H54 (cell line): ENCODE results near the gene HAO1.
A peak's percentile ranks its signal among the peaks of the same experiment; 100 is the strongest.
"Not testable (repeated sequence)": the region's sequence is repeated elsewhere in the genome, so short reads cannot be mapped to it uniquely, and the experiment has no call there.

Experiments
- DNase-seq: peaks from one replicate; pipeline ENCODE4 v3.0.0; 2011; ENCODE audit warnings: low spot score, mixed read lengths; ENCODE audit not compliant: insufficient read length
- FAIRE-seq: peaks from 3 replicates; lab custom pipeline; 2011; peaks lifted over from hg19 to GRCh38; lab: Jason Lieb, UNC
- POLR2A ChIP-seq: IDR thresholded peaks from 2 replicates; pipeline ENCODE4 v1.6.1; 2011; ENCODE audit warnings: low read depth, mild to moderate bottlenecking, low read length

The HAO1 gene

DNA sequence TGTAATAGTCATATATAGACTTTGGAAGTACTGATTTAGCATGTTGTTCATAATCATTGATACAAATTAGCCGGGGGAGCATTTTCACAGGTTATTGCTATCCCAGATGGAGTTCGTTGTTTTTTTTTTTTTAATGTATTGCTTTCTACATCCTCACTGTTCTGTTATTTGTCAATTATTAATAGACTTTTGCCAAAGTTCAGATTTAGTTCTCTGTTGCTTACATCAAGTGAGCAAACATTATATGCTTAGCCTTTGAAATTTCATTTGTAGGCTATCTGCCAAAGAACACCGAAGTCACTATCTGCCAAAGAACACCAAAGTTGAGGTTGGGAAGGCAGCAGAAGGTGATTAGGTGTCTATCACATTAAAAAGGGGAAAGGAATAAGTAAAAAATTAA is at the start of gene HAO1:
HAO1 (minus strand) TSS at position 118 of the 400 bp plus-strand sequence; CDS start at position 82, 36 bp downstream.
- DNase-seq (no peak), FAIRE-seq (no peak)
- no peak for TF ChIP-seq POLR2A

DNA sequence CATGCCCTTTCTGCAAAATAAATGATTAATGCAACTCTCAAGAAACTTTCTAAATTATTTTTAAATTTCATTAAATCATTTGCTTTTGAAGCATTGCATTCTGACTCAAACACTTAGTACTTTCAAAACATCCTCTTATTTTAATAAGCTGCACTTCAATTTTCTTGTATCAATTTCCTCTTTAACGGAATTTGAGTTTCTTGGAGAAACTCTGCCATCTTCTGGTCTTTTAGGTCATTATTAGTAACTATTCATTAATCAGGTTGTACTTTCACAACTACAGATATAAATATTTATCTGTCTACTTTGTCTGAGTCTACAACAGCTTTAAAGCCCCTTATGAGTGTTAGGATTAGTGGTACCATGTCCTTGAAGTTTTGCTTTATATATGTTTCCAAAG is 49.1 kb upstream of the HAO1 start:
- TF ChIP-seq POLR2A: no peak
- no peak for FAIRE-seq

DNA sequence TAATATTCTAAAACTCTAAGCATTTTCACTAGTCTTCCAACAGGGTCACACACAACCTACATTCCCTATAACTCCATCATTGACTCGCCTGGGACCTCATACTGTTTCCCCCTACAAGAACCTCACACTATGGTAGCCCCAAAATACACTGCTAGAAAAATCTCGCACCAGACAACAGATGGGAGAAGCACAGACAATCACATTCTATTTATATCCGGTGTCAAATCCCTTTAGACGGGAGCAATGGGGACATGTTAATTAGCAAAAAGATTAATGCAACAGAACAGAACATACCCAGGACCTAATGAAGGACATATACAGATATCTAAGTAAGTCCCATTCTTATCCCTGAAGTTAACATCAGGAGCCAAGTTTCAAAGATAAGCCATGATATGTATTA is 45.7 kb upstream of the HAO1 start:
- FAIRE-seq: no peak
- TF ChIP-seq POLR2A: no peak

More for the DNA sequence above, 49.1 kb upstream of the HAO1 start:
- no peak for DNase-seq

DNA sequence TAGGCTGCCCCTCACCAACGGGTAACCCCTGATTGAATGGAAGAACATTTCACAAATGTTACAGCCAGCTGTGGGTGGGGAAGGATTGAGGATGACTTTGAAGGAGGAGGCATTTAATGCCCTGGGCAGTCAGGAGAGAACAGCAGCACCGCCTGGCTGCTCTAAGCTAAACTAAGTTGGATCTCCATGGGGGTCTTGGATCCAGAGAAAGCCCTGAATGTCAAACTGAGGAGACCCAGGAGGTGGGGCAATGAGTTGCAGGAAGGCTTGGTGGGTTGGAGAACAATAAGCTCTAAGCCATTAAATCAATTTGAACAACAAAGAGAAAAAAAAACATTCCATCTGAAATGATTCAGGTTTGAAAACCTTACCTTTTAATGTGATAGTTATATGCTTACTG is 43.9 kb upstream of the HAO1 start:
- FAIRE-seq (no peak), DNase-seq (no peak)
- TF ChIP-seq POLR2A: no peak

More for the DNA sequence above, 45.7 kb upstream of the HAO1 start:
- DNase-seq: no peak

DNA sequence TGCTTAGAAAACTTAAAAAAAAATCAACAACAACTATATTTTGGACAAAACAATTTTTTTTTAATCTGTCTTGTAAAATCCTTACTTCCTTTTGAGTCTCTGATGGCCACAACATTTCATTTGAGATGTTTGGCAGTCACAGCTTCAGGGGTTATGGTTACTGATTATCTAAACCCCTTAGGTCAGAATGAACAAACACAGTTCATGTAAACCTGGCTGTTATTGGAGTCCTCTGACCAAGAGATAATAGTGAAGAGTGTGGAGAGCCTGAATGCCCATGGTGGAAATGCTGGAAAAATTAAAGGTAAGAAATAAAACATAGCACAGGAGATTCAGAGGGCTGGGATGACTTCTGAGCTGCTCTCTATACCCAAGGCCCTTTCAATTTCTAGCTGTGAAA is 41.1 kb upstream of the HAO1 start:
- no peak for TF ChIP-seq POLR2A
- DNase-seq: no peak
- no peak for FAIRE-seq

DNA sequence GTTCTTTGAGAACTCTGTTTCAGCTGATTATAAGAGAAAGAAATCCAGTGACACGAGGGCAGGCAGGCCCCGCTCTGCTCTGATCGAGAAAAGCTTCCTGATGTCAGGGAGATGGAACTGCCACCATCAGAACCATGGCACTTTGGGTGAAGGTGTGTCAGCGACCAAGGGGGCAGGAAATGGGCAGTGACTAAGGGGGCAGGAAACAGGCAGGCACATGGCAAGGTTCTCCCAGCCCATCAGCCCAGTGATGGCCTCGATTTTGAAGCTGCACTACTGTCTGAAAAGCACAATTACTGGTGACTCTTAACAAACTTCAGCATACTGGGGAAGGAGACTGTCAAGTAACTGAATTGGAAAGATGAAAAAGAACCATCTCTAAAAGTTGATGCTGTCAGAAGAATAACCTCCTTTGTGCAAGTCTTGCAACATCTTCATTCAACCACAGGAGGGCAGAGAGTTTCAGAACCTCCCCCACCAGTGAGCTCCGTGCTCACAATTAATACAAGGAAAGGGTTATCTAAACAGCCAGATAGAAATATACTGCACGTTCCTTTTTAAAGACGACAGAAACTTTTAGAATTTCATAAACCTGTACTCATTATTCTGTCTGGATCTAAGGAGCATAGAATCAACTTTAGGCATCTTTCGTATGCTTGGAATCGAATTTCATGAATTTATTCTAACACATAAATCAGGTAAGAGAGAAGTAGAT is 40.2 kb upstream of the HAO1 start:
- FAIRE-seq (peak; percentile 38), DNase-seq (no peak)
- no peak for TF ChIP-seq POLR2A

DNA sequence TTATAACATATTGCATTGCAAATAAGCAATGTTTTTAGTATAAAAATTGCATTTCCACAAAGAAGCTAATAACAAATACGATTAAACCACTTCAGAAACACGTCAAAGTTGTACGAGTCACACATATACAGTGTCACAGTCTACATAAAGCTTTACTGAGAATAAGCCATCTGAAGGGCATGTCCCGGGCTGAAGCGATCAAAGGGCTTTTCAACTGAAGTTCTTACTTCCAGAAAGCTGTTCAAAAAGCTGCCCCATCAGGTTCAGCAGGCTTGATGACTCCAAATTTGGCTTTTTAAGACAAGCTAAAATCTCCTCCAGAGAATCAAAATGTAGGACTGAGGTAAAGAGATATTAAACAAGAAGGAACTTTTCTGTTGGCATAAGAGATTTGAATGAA is 37.5 kb upstream of the HAO1 start:
- TF ChIP-seq POLR2A: no peak
- no peak for DNase-seq
- no peak for FAIRE-seq

DNA sequence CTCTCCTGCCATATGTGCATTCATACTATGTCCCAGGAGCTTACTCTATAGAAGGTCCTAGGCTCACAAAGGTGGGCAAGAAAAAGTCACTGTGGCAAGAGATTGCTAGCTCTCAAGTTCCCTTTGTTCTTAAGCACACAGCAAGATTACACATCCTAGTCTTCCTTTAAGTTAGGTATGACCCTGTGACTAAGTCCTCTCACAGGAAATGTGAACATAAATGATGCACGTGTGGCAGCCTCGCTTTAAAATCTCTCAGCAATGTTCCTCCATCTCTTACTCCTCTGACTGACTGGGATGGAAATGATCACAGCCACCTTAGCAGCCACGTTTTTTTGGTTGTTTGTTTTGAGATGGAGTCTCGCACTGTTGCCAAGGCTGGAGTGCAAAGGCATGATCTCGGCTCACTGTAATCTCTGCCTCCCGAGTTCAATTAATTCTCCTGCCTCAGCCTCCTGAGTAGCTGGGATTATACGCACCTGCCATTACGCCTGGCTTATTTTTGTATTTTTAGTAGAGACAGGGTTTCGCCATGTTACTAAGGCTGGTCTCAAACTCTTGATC is 35.7 kb upstream of the HAO1 start:
- TF ChIP-seq POLR2A: no peak
- no peak for DNase-seq
- FAIRE-seq: no peak

DNA sequence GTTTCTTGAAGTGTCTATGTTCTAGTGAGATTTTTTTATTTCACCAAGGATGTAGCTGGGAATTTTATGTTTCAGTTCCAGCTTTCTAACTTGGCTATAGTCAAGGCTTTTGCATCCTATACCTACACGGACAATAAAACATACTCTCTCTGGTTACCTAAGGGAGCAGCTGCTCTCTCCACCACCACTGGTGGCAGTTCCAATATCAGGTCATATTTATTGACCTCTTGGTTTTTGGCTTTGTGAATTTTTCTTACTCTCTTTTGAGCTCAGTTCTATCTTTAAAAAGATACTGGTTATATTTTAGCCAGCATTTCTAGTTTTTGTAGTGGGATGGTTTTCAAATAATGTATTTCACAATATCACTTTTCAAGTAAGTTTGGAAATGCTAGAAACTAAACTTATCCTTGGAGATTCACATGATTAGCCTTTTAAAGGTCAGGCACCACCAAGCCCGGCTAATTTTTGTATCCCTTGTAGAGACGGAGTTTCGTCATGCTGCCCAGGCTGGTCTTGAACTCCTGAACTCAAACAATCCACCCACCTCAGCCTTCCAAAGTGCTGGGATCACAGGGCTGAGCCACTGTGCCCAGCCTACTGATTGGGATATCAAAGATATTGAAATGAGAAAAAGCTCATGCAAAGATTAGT is 34.7 kb upstream of the HAO1 start:
- DNase-seq: no peak
- FAIRE-seq: no peak
- no peak for TF ChIP-seq POLR2A

DNA sequence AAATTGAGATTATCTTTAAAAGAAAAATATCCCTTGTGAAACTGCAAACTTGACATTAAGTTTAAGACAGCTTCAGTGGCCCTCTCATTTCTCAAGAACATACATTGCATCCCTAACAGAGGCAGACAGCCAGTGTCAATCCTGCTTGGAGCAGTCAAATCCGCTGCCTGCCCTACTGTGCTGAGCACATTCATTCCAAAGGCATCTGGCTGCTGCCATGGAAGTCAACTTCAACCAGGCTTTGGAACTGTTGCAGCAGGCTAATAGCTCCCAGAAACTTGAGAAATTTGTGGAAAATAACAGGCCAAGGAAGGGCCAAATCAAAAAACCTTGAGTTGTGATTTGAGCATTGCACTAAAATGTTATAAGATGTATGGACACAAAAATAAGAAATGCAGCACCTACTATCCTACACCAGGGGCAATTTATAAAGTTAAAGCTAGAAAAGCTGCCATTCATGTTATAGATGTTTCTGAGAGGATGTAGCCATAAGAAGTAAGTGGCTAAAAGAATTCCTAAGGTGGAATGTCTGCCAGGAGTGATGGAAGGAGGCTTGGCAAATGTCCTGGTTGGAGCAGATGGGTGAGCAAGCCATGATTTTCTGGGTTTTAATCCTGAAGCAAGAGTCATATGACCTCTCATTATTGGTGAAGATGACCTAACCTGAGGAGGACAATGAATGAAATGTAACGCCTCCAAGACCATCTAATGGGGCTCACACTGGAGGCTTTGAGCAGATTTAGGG is 31.4 kb upstream of the HAO1 start:
- no peak for FAIRE-seq
- no peak for TF ChIP-seq POLR2A

DNA sequence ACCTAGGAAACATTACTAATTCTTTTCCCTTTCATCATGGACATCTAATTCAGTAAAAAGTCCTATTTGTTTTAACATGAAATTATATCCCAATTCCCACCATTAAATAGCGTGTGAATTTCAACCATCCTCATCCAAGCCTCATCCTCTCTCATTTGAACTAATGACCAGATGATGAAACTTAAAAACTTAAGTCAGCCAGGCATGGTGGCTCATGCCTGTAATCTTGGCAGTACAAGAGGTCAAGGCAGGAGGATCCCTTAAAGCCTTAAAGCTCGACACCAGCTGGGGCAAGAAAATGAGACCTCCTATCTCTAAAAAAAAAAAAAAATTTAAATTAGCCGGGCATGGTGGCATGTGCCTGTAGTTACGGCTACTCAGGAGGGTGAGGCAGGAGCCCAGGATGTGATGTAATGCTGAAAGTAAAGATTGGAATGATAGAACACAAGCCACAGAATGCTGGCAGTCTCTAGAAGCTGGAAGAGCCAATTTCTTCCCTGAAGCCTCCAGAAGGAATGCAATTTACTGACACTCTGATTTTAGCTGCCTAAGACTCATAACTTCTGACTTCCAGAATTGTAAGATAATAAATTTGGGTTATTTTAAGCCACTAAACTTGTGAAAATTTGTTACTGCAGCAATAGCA is 27.1 kb upstream of the HAO1 start:
- no peak for TF ChIP-seq POLR2A
- no peak for FAIRE-seq
- DNase-seq: no peak

More for the DNA sequence above, 31.4 kb upstream of the HAO1 start:
- no peak for DNase-seq

DNA sequence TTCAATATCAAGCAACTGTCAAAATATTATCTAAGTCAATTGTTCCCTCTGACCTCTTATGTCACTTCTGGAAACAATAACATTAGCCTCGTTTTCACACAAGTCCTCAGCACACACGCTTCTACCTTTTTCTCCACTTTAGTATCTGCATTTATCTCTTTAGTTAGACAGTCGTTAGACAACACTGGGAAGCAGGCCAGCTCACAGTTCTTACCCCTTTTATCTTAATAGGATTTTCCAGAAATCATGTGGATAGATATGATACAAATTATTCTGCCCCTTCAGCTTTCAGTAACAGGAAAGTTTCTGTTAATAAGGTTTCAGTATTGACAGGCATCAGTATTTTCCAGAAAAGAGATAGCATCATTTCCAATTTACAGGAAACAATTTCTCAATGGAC is 25.9 kb upstream of the HAO1 start:
- DNase-seq (no peak), FAIRE-seq (no peak)
- TF ChIP-seq POLR2A: no peak

DNA sequence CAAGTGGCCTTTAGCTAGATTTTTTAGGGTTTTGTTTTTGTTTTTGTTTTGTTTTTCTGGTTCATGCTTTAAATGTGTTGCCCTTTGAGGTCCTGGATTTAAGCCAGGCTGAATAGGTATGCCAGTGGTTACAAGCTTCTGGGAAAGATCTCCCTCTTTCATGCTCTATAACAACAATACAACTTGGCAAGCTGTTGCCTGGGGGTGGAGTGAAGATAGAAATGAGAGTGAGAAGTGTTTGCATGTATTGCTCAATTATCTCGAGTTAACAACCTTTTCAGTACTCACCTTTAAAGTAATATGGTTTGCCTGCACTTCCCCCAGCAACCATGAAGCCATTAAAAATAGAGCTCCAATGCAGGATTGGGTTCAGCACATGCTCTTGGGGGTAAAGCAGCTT is 19.2 kb upstream of the HAO1 start:
- FAIRE-seq (no peak), DNase-seq (no peak)
- no peak for TF ChIP-seq POLR2A

DNA sequence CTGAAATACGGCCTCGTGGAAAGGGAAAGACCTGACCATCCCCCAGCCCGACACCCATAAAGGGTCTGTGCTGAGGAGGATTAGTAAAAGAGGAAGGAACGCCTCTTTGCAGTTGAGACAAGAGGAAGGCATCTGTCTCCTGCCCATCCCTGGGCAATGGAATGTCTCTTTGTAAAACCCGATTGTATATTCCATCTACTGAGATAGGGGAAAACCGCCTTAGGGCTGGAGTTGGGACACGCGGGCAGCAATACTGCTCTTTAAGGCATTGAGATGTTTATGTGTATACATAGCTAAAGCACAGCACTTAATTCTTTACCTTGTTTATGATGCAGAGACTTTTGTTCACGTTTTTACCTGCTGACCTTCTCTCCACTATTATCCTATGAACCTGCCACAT is 16.3 kb upstream of the HAO1 start:
- FAIRE-seq, DNase-seq: not testable (repeated sequence)
